GM18498 (cell line): ENCODE data around the gene PPP2R2B.
"Not testable (repeated sequence)": the region's sequence is repeated elsewhere in the genome, so short reads cannot be mapped to it uniquely, and the experiment has no call there.

Experiments
- ATAC-seq: cut with Tn5 transposase; IDR thresholded peaks from one replicate; pipeline ENCODE4 v1.9.1; 2021; ENCODE audit warnings: mild to moderate bottlenecking, moderate library complexity; ENCODE audit not compliant: unreplicated experiment

The PPP2R2B gene

DNA sequence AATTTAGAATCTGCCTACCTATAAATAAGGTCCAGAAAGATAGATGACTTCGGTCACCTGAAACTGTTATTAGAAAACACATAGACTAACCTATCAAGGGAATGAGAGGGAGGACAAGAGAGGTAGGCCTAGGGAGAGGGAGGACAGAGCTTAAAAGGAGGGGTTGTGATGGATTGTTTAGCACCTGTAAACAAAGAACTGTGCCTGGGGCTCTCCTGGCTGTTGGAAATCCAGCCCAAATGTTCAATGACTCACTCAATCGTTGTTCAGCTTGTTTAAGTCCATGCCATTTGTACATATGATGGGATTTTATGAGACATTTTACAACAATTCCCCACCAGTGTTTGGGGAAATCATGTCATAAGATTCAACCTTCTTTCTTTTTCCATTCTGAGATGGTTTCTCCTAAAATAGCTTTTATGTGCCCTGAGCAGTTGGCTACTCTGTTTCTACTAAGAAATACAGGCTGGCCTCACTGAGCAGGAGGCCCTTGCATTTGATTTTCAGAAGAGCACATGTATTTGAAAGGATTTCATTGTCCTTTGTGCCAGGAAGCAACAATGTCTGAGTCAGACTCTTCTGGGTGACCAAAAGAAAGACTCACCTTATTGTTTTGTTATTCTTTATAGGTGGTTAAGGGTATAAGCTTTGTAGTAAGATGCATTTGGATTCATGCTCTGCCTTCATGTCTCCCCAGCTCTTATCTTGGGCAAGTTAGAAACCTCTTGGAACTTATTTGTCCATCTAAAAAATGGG is 314.4 kb downstream of the PPP2R2B start:
- no peak for ATAC-seq

DNA sequence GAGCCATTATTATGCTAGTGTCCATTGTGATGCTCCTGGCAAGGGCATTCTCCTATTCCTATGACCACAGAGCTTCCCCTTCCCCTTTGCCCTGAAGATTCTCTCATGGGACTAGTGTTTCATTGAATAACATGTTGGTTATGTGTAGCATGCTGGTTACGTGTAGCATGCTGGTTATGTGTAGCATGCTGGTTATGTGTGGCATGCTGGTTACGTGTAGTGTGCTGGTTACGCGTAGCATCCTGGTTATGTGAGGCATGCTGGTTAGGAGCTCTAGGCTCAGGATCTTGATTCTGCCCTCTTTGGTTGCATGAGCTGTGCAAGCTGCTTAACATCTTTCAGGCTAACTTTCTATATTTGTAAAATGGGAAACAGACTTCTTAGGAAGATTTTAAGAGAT is 316.1 kb downstream of the PPP2R2B start:
- no peak for ATAC-seq

DNA sequence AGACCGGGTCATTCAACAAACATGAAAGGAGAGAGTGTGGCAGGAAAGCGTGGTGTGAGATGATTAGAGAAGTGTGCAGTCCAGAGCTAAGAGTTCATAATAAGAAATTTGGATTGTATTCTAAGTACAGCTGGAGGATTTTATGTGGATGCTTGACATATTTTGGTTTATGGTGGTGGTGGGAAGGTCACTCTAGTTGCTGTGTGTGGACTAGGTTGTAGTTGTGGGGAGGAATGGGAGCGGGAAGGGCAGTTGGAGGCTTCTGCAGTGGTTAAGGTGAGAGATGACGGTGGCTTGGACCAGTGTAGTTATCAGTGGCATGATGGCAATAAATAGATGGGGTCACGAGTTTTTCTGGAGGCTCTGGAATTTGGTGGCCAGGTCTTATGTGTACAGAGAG is 316.8 kb downstream of the PPP2R2B start:
- no peak for ATAC-seq

DNA sequence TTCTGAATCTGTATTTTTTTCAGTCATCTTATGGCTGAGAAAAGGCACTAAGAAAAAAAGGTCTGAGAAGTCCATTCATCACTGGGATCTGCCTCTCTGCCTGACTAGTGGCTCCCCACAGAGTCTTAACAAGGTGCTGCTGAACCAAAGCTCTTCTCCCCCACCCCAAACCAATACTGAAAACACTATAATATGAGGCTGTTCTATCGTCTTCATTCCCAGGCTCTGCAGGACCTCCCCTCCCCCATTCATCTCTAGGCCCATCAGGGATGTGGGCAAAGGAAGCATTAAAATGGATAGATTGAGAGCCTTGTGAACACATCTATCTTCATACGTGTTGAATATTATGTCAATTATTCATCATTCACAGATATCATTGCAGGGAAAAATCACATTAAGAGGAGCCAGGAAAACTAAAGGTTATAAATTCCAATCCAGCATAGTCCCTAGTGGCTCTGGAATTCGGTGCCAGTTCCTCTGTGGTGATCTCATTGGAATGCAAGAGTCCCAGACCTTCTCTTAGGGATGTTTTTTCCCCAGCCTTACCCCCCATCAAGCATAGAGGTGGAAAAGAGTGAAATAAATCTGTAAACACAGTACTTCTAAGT is 318.2 kb downstream of the PPP2R2B start:
- no peak for ATAC-seq

DNA sequence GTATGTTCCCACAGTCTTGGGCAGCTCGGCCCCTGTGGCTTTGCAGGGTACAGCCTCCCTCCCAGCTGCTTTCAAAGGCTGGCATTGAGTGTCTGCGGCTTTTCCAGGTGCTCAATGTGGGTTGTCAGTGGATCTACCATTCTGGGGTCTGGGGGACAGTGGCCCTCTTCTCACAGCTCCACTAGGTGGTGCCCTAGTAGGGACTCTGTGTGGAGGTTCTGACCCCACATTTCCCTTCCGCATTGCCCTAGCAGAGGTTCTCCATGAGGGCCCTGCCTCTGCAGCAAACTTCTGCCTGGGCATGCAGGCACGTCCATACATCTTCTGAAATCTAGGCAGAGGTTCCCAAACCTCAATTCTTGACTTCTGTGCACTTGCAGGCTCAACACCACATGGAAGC is 321.7 kb downstream of the PPP2R2B start:
- ATAC-seq = not testable (repeated sequence)

DNA sequence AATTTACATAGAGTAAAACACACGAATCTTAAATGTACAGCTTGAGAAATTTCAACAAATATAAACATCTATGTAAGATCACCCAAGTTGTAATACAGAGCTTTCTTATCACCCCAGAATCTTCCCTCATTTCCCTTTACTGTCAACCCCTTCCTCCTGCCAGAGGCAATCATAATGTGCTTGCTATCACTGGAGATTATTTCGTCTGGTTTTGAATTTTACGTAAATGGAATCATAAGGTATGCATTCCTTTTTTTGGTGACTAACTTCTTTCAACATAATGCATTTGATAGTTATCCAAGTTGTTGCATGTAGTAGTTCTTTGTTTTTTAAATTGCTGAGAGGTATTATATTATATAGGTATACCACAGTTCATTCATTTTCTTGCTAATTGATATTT is 325.1 kb downstream of the PPP2R2B start:
- no peak for ATAC-seq

DNA sequence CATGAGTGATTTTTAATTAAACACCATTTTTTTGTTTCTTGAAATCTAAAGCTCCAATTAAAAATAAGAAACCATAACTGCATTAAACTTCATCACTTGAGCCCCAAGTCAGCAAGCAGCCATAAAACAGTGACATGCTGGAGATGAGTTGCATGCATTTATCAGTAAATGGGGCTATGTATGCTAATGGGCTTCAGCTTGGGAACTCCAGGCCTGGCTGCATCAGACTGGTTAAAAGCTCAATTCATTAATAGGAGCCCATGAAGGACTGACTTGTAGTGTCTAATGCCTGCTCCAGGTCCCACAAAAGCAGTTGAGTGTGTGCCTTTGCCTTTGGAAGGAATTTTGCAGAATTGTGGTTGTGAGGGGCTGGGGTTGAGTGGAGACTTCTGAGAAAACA is 328.9 kb downstream of the PPP2R2B start:
- ATAC-seq = no peak

DNA sequence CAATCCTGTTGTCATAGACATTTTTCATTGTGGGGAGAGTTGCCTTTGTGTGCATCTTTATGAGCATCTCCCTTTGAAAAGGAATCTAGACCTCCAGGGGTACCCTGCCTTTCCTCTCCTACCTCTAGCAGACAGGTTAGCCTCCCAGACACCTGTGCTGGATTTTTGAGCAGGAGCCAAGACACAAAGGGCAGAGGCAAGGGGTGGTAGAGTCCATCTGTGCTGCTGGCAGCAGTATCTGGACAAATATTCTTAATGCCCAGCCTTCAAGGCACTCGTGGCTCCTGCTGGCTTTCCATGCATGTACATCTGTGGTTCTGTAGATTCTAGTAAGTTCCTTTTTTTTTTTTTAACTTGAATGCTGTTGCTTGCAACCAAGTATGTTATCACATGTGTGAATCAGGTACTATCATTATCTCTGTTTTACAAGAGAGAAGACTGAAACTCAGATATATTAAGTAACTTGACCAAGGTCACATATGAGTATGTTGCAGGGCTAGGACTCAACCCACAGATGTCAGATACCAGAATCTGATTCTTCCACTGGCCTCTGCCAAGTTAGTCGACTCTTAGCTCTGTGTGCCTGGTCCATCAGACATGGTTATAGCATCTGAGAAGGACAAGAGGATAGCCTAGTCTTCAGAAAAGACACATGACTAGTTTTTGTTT is 329.6 kb downstream of the PPP2R2B start:
- ATAC-seq = no peak

DNA sequence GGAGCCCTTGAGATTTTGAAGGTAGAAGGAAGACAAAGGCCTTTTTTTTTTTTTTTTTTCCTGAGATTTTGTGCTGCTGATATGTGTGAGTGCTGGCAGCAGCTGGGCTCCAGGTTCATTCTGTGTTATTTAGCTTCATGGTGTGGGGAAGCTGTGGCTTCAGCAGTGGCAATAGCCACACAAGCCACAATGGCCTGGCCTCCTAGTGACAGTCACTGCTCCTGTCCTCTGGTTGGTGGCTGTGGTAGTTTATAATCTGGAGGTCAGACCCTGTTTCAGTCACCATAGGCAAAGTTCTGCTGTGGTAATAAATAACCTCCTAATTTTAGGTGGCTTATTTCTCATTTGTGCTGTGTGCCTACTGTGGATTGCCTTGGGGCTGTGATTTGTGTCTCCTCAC is 334.3 kb downstream of the PPP2R2B start:
- no peak for ATAC-seq

DNA sequence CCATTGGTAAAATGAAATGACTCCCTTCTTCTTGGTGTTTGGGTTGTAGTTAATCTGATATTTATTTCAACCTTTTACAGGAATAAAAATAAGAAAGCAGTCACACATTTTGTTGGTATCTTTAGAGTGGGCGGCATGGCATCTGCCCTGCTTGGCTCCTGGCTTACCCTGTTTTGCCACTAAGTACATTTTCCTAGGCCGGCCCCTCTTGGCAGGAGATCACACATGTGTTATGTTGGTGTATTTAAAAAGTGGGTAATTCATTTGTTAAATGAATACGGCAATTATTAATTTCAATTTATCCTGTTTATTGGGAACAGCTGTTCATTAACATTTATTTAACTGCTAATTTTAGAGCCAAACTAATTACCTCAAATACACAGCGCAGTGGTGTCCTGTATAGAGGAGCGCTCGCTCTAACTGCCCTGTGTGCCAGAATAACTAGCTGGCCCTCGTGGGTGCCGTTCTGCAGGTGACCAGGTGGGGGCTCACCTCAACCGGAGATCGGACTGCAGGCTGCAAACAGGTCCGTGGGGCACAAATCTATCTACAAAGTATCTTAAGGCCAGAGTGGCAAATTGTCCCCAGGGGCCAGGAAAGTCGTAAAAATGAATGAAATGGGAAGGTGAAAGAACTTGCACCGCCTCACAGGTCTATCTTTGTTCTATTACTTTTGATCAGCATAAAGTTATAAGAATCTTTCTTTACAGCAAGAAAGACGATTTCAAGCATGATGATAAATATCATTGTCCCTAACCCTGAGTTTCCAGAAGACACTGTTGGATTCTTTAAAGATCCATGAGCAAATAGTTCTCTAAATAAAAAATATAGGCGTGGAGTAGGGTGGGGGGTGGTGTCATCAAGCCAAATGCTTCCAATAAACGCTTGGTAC is 336.4 kb downstream of the PPP2R2B start:
- peak; percentile 99 for ATAC-seq

DNA sequence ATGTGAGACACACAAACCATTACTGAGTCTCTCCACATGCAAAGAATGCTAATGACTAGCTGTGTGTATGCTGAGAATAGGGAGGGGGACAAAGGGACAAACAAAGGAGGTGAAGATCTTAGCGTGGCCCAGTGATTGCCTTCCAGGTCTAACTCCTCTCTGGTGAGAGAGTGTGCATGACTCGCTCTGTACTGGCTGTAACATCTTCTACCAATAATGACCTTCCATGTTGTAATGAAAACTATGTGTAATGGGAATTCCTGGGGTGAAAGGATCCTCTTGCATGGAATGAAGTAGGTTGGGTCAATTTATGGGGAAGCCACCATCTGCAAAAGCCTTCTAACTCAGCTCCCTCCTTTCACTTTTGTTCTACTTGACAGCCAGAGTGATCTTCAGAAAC is 338.1 kb downstream of the PPP2R2B start:
- ATAC-seq = no peak

DNA sequence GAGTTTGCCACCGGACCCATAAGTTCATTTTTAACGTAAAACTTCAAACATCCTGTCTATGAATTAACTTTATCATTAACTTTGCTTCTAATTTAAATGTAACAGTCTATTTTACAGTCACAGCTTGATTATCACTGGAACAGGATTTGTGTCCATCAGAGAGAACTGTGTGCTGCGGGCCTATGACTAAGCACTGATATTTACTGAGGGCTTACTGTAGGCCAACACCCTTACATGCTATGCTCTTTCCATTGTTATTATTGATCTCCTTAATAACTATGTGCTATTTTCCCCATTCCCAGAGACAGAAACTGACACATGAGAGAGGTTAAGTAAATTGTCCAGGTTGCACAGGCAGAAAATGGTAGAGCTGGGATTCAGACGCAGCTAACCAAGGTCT is 338.6 kb downstream of the PPP2R2B start:
- ATAC-seq = no peak

DNA sequence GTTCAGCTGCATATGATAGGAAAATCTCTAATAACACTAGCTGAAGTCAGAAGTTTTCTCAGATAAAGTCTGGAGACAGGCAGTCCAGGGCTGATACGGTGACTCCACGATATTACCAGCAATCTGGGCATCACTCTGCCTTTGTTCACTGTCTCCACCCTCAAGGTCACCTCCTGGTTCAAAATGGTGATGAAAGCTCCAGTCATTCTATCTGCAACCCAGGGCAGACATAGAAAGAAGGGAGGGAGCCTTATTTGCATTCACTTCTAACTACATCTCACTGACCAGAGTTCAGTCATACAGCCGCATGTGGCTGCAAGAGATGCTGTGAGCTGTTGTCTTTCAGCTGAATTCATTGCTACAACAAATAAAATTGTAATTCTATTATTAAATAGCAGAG is 340.1 kb downstream of the PPP2R2B start:
- no peak for ATAC-seq

DNA sequence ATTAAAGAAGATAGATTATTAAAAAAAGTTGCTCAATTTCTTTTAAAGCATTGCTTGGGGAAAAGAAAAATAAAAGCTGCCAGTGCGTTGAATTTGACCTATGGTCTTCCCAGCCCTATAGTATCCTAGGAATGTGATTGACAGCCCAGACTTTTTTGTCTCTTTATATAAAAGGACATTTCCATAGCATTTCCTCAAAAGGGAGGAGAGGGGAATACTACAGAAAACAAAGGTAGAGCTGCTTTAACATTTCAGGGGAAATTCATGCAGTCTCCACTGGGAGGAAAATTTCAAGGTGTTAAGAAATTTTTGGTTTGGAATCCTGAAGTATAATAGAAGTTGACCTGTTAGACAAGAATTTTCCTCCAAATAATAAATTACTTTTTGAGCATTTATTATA is 344.7 kb downstream of the PPP2R2B start:
- no peak for ATAC-seq

DNA sequence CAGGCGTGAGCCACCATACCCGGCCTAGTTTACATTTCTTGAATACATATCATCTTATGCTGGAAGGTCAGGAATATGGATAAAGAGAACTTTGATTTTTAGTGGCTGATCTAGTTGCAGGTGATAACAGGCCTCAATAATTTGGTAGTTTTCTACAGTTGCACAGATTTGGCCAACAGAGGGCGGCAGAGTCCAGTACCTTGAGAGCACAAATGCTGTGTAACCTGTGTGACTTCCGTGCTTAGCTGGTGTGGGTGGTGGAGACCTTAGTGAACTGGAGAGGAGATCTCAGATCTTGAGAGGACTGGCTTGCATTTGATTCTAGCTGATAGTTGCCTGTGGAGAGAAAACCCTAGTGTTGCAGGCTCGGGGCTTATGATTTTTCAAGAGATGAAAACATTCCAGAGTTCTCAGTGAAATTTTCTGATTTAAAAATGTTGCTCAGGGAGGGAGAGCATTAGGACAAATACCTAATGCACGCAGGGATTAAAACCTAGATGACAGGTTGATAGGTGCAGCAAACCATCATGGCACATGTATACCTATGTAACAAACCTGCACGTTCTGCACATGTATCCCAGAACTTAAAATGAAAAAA is 345.2 kb downstream of the PPP2R2B start:
- ATAC-seq = peak; percentile 96
